OCI-M1 (cell line): Measurements from ENCODE around the gene KCNC1.

ENCODE experiments used
- DNase-seq: peaks from one replicate; lab custom pipeline; 2025; lab: John Stamatoyannopoulos, UW

KCNC1 gene

GRCh38 chr11:17793642-17794170 lies 59.1 kb downstream of the KCNC1 start:
- no peak for DNase-seq

- no peak for DNase-seq
These were observed 60.4 kb downstream of the KCNC1 start for GRCh38 chr11:17794981-17795380.

GRCh38 chr11:17796154-17796553 lies 61.6 kb downstream of the KCNC1 start:
- DNase-seq, result no peak

GRCh38 chr11:17798253-17798652 lies 63.7 kb downstream of the KCNC1 start:
- no peak for DNase-seq

- DNase-seq, result no peak
These were observed 64.1 kb downstream of the KCNC1 start for GRCh38 chr11:17798716-17799115.

GRCh38 chr11:17799147-17799546 lies 64.6 kb downstream of the KCNC1 start:
- DNase-seq, result no peak

- no peak for DNase-seq
These were observed 66.6 kb downstream of the KCNC1 start for GRCh38 chr11:17801166-17801565.

GRCh38 chr11:17802491-17802890 lies 67.9 kb downstream of the KCNC1 start:
- no peak for DNase-seq

GRCh38 chr11:17803754-17804334 lies 69.3 kb downstream of the KCNC1 start:
- no peak for DNase-seq

- no peak for DNase-seq
These were observed 70.5 kb downstream of the KCNC1 start for GRCh38 chr11:17805043-17805442.

- no peak for DNase-seq
These were observed 71.3 kb downstream of the KCNC1 start for GRCh38 chr11:17805873-17806272.

GRCh38 chr11:17807034-17807433 lies 72.5 kb downstream of the KCNC1 start:
- DNase-seq, result no peak

GRCh38 chr11:17810041-17810440 lies 75.5 kb downstream of the KCNC1 start:
- DNase-seq, result no peak

GRCh38 chr11:17810746-17811145 lies 76.2 kb downstream of the KCNC1 start:
- DNase-seq, result no peak

- DNase-seq, result no peak
These were observed 76.8 kb downstream of the KCNC1 start for GRCh38 chr11:17811352-17811751.

GRCh38 chr11:17812091-17812864 lies 77.7 kb downstream of the KCNC1 start:
- DNase-seq, result no peak

GRCh38 chr11:17812865-17813187 lies 78.2 kb downstream of the KCNC1 start:
- DNase-seq, result no peak

GRCh38 chr11:17813391-17814059 lies 78.9 kb downstream of the KCNC1 start:
- DNase-seq, result no peak

GRCh38 chr11:17814546-17814945 lies 80.0 kb downstream of the KCNC1 start:
- DNase-seq, result no peak

GRCh38 chr11:17816232-17816931 lies 81.8 kb downstream of the KCNC1 start:
- DNase-seq, result no peak

- no peak for DNase-seq
These were observed 87.2 kb downstream of the KCNC1 start for GRCh38 chr11:17821648-17822400.

GRCh38 chr11:17822401-17822781 lies 87.8 kb downstream of the KCNC1 start:
- no peak for DNase-seq
